VCaP (cell line): Measurements from ENCODE around the gene GPAT3.

Experiments
- H3K27ac ChIP-seq: fragments of 450-650 bp; 2 replicates; pipeline ENCODE4 v1.5.1; 2017
- TF ChIP-seq, protein P1 (sequence below): fragments of 450-650 bp; conservative IDR thresholded peaks from 2 replicates; pipeline ENCODE4 v1.5.1; 2017; ENCODE audit warnings: mild to moderate bottlenecking, moderate library complexity

Gene GPAT3

DNA sequence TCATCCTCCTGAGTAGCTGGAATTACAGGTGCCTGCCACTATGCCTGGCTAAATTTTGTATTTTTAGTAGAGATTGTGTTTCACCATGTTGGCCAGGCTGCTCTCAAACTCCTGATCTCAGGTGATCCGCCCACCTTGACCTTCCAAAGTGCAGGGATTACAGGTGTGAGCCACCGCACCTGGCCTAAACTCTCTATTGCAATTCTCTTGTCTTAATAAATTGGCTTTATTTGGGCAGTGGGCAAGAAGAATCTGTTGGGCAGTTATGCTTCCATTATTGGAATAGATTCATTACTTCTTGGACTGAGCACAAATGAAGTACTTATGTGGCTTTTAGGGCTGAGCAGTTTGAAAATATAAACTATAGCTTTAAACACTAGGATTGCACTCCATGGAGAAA, 8.2 kb upstream of the GPAT3 start:
- TF ChIP-seq, protein P1, sequence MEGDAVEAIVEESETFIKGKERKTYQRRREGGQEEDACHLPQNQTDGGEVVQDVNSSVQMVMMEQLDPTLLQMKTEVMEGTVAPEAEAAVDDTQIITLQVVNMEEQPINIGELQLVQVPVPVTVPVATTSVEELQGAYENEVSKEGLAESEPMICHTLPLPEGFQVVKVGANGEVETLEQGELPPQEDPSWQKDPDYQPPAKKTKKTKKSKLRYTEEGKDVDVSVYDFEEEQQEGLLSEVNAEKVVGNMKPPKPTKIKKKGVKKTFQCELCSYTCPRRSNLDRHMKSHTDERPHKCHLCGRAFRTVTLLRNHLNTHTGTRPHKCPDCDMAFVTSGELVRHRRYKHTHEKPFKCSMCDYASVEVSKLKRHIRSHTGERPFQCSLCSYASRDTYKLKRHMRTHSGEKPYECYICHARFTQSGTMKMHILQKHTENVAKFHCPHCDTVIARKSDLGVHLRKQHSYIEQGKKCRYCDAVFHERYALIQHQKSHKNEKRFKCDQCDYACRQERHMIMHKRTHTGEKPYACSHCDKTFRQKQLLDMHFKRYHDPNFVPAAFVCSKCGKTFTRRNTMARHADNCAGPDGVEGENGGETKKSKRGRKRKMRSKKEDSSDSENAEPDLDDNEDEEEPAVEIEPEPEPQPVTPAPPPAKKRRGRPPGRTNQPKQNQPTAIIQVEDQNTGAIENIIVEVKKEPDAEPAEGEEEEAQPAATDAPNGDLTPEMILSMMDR: no peak
- no peak overlapping the region for H3K27ac ChIP-seq

- peak overlapping the region; percentile 46; the same call in 1 of the 2 replicates for H3K27ac ChIP-seq
- TF ChIP-seq, protein P1: no peak
Measured at GRCh38 chr4:83536362-83537272, 709 bp downstream of the GPAT3 start.

GRCh38 chr4:83542225-83542624, 6.3 kb downstream of the GPAT3 start:
- TF ChIP-seq, protein P1: no peak
- no peak overlapping the region for H3K27ac ChIP-seq

DNA sequence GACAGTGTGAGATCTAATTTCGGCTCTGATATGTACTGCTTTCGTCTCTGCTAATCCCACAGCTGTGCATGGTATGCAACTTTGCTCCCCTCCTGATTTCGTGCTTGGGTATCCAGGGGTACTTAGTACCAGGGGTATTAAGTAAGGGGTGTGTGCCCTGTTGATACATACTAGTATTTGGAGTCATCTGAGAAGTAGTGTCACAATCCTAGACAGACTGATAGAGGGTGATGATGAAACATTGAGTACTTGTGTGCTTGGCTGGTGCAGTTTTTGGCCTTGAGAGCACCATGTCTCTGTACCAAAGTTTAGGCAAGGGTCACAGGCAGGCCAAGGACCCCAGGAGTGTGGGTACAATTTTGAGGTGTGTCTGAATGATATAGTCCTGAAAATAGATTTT, 10.9 kb downstream of the GPAT3 start:
- TF ChIP-seq, protein P1: no peak
- H3K27ac ChIP-seq: no peak overlapping the region

- TF ChIP-seq, protein P1: no peak
- no peak overlapping the region for H3K27ac ChIP-seq
Measured at GRCh38 chr4:83548151-83548905, 12.4 kb downstream of the GPAT3 start.

DNA sequence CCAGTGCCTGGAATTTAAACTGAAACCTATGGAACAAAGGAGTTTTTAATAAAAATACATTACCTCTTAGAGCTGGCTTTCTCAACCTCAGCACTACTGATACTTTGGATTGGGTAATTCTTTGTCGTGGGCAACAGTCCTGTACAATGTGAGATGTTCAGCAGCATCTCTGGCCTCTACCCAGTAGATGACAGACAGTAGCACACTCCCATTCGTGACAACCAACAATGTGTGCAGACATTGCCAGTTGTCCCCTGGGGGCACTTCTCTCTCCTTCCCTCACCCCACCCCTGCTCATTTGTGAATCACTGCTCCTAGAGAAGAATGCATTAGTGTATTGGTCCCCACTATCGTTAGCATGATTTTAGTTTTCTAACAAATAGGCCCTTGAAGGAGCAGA, 16.2 kb downstream of the GPAT3 start:
- H3K27ac ChIP-seq: no peak overlapping the region
- TF ChIP-seq, protein P1: no peak

DNA sequence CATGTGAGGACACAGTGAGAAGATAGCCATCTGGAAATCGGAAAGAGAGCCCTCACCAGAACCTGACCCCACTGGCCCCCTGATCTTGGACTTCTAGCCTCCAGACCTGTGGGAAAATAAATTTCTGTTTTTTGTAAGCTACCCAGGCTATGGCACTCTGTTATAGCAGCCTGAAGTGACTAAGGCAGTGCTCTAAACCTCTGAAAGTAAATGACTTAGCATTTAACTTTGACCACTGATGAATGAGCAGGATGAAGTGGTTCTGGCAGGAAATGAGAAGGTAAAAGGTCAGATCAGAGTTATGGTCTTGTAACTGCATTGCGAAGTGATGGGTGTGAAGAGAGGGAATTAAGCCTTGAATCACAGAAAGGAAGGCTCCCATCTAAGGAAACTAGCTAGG, 17.0 kb downstream of the GPAT3 start:
- H3K27ac ChIP-seq: no peak overlapping the region
- TF ChIP-seq, protein P1: no peak
